Measurements from ENCODE around the gene ETFDH.
"Not testable (repeated sequence)": the region's sequence is repeated elsewhere in the genome, so short reads cannot be mapped to it uniquely, and the experiment has no call there.

The ETFDH gene

DNA sequence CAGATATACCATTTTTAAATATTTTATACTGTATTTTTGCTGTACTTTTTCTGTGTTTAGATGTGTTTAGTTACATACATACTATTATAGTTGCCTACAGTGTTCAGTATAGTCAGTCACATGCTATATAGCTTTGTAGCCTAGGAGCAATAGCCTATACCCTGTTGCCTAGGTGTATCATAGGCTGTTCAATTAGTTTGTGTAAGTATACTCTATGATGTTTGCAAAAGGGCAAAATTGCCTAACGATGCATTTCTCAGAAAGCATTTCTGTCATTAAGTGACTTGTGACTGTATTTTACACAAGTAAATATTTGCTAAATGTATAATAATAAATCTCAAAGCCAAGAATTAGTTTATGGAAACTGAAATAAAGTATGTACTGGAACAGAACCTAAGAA is 9.5 kb downstream of the ETFDH start:
- no peak for DNase-seq

DNA sequence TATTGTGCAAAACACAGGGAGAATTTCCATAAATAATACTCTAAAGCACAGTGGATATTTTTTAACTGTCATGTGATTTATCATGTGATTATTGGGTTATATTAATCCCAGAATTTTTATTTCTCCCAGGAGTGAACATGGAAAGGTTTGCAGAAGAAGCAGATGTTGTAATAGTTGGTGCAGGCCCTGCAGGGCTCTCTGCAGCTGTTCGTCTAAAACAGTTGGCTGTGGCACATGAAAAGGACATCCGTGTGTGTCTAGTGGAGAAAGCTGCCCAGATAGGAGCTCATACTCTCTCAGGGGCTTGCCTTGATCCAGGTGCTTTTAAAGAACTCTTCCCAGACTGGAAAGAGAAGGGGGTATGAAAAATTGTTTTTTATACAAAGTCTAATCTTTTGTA is 10.0 kb downstream of the ETFDH start:
- DNase-seq, result no peak

- no peak for DNase-seq
These were observed 16.7 kb downstream of the ETFDH start for GRCh38 chr4:158688813-158689212.

- DNase-seq, result no peak
These were observed 32.2 kb downstream of the ETFDH start for GRCh38 chr4:158704274-158704673.

DNA sequence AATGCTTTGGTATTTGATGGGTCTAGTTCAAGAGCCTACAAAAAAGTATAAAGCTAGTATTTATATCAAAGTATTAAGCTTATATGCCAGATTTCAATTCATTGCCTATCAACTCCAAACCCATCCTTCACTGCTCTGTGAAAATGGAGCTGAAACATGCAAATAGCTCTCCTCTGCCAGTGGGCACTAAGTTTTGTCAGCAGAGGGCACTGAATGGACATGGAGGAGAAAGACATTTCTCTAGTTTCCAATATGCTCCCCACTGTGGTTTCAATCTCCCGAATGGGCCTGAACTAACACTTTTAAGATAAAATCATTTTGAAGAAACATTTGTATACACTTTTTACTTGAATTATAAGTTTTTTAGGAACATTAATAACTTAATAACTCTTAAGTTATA is 38.7 kb downstream of the ETFDH start:
- DNase-seq, result no peak

DNA sequence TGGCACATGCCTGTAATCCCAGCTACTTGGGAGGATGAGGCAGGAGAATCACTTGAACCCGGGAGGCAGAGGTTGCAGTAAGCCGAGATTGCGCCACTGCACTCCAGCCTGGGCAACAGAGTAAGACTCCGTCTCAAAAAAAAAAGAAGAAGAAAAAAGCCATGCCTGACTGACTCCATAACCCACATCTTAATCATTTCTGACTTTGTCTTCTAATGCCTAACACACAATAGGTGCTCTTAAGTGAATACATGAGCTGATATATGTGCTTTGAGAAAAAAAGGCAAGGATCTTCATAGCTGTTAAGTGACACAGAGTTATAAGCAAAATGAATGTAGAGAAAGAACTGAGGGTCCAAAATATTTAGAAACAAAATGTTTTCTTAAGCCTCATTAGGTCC is 40.5 kb downstream of the ETFDH start:
- not testable (repeated sequence) for DNase-seq

DNA sequence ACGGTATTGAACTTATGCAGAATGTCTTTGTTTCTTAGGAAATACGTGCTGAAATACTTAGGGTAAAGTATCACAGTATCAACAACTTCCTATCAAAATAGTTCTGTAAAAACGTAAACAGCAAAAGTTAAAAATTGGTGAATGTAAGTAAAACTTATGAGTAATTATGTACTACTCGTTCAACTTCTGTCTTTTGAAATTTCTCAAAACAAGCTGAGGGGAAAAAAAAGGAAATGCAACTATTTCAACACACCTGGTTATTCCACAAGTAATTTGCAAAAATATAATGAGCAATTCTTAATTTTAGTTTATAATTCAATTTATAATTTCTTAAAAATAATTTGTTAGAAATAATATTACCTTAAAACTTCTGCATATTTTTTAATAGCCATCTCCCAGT is 42.8 kb downstream of the ETFDH start:
- DNase-seq, result no peak

GRCh38 chr4:158715802-158716201 is 43.7 kb downstream of the ETFDH start:
- no peak for DNase-seq

DNA sequence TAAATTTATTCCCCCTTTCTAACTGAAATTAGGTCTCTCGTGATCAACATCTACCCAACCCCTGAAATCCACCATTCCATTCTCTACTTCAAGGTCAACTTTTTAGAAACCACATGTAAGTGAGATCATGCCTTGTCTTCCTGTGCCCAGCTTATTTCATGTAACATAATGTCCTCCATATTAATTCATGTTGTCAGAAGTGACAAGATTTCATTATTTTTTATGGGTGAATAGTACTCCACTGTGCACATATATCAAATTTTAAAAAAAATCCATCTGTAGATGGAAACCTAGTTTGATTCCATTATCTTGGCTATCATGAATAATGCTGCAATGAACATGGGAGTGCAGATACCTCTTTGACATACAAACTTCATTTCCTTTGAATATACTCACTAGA is 49.6 kb downstream of the ETFDH start:
- DNase-seq, result no peak

DNA sequence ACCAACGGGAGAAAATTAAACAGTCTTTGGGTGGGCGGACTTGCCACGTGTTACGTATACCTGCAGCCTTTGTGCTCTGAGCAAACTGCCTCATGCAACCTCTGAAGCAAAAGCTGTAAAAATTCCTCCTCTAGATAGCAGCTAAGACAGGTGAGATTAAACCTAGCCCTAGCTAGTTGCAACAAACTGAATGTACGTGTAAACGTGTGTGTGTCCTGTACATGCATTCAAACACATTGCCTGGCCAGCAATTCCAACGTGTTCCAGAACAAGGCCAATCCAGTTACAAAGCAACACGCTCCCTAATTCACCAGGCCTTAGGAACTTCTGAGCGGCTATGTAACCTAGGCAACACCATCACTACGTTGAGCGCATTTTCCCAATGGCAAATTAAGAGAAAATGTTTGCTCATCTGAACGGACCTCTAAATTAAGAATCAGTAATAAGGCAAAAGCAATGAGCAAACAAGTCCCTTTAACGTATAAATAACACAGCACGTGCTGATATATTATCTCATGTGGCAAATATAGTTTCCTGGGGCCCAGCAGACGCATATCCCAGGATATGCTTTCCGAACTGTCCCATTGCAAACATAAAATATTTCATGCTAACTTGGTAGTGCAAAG is 50.3 kb downstream of the ETFDH start:
- DNase-seq, result no peak

- peak; percentile 70 for DNase-seq
These were observed 51.1 kb downstream of the ETFDH start, which contains the start of gene PPID for GRCh38 chr4:158722917-158723793. Gene PPID (minus strand): TSS chr4:158723396. CDS start chr4:158723288, 108 bp downstream.

- no peak for DNase-seq
These were observed 52.5 kb downstream of the ETFDH start for GRCh38 chr4:158724637-158725036.

GRCh38 chr4:158726633-158727032 is 54.5 kb downstream of the ETFDH start:
- no peak for DNase-seq

- no peak for DNase-seq
These were observed 56.1 kb downstream of the ETFDH start for GRCh38 chr4:158728236-158728635.

- DNase-seq, result peak; percentile 42
These were observed 57.8 kb downstream of the ETFDH start for GRCh38 chr4:158729716-158730559.

GRCh38 chr4:158738866-158739265 is 66.8 kb downstream of the ETFDH start:
- DNase-seq, result no peak

GRCh38 chr4:158739600-158739999 is 67.5 kb downstream of the ETFDH start:
- no peak for DNase-seq

GRCh38 chr4:158741326-158742021 is 69.4 kb downstream of the ETFDH start:
- no peak for DNase-seq

- not testable (repeated sequence) for DNase-seq
These were observed 74.4 kb downstream of the ETFDH start for GRCh38 chr4:158746537-158746936.

GRCh38 chr4:158750379-158750778 is 78.3 kb downstream of the ETFDH start:
- no peak for DNase-seq

GRCh38 chr4:158754385-158755180 is 82.5 kb downstream of the ETFDH start:
- no peak for DNase-seq

DNA sequence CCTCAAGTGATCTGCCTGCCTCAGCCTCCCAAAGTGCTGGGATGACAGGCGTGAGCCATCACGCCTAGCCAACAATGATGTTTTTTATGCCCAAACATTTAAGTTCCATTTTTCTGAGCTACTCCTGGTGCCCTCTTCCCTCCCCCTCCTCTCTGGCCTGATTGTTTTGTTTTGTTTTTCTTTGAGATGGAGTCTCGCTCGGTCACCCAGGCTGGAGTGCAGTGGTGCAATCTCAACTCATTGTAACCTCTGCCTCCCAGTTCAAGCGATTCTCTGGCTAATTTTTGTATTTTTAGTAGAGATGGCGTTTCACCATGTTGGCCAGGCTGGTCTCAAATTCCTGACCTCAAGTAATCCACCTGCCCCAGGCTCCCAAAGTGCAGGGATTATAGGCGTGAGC is 83.7 kb downstream of the ETFDH start:
- DNase-seq, result not testable (repeated sequence)

Measured in activated CD4-positive, alpha-beta T cell treated with anti-CD3 and anti-CD28 coated beads, Interleukin-2, amount 50 U/mL, for 1 hour (primary cell).